Islet of Langerhans (tissue), 1 donor: ENCODE results near the gene BRPF3.

Experiments
- FAIRE-seq: peaks from one replicate; lab custom pipeline; 2011; peaks lifted over from hg19 to GRCh38; lab: Jason Lieb, UNC

BRPF3 gene

DNA sequence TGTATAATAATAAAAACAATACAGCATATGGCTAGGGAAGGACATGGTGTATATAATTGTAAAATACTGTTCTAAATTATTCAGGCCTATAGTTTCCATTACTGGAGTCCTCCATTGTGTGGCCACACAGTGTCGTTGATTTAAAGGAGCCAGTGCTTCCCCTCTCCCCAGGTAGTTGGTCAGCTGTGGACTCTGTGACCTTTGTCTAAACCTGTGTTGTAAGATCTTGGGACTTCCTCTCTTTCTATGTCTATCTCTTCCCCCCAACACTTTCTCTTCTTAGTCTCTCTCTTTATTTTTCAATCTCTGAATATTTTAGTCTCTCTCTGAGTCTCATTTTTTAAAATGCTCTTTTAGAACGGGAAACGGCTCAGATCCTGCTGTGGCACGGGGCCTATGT, 35.6 kb downstream of the BRPF3 start:
- FAIRE-seq: no peak

DNA sequence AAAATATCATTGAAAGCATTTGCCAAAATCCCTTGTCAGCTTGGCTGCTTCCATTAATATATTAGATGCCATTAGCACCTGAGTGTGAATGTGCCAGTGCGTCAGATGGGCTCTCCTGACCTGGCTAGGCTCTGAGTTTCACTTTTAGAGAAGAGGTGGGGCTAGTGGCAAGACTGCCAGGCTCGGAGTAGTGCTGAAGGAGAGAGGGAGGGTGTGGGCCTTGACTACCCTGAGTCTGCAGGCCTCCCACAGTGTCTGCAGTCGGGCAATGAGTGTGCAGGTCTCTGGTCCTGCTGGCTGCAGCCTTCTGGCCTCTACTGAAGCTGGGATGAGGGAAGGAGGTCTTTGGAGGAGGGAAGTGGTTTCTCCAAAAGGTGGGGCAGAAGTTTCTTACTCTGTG, 38.8 kb downstream of the BRPF3 start:
- no peak for FAIRE-seq

DNA sequence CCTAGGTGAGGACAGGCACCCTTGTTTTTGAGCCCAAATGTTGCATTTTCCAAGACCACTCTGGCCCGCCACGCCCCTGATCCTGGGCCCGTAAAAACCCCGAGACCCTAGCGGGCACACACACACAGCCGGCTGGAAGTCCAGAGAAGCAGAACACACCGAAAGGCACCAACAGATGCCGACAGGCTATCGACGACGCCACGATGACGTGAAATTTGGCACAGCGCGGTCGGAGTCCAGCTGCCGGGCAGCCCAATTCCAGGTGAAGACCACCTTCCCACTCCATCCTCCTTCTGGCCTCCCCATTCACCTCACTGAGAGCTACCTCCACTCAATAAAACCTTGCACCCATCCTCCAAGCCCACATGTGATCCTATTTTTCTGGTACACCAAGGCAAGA, 39.3 kb downstream of the BRPF3 start:
- no peak for FAIRE-seq

DNA sequence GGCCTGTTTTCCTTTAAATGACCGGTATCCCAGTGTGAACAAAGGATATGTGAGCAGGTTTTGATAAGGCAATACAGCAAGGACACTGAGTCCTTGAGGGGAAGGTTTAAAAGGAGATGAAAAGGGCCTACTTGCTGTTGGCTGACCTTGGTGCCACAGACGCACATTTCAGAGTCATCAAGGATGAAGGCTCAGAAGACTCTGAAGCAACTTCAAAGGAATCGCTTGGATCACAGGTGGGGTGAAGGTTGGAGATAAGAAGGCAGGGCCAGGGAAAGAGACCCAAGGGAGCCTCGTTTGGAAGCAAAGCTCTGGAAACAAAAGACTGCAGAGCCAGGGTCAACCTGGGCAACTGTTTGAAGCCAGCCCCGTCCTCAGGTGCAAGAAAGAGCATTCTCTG, 43.2 kb downstream of the BRPF3 start:
- FAIRE-seq: no peak

DNA sequence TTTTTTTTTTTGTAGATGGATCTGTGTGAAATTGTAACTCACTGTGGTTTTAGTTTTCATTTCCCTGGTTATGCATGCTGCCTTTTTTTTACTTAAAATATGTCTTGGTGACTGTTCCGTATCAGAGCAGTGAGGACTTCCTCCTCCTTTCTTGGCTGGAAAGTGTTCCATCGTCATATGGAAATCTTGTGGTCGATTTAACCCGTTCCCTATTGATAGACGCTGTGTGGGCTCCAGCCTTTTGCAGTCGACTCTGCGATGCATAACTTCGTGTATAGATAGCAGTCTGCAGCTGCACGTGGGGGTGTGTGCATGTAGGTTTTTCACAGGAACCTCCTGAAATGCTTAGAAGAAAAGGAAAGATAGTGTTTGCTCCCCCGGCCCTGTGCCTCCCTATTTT, 45.2 kb downstream of the BRPF3 start:
- FAIRE-seq: no peak

DNA sequence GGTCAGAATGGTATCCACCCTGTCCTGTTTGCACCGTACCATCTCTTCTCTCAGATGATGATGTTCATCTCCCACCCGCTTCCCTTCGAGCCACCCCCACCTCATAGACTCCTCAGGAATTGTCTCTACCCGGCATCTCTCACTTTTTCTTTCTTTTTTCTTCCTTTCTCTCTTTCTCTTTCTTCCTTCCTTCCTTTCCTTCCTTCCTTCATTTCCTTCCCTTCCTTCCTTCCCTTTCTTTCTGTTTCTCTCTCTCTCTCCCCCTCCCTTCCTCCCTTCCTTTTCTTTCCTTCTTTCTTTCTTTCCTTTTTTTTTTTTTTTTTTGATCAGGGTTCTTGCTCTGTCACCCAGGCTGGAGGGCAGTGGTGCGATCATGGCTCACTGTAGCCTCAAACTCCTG, 45.6 kb downstream of the BRPF3 start:
- FAIRE-seq: no peak

DNA sequence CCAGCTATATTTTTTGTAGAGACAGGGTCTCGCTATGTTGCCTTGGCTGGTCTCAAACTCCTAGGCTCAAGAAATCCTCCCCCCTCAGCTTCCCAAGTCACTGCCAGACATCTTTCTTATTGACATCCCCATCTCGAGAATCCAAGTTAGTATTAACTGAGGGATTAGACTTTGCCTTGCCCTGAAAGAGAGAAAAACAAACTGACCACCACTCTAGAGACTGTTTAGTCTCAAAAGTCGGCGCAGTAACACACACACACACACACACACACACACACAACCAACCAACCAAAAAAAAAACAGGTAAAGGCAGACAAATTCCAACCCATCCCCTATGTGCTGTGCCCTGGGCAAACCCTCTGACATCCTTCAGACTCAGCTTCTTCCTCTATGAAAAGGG, 46.1 kb downstream of the BRPF3 start:
- no peak for FAIRE-seq

DNA sequence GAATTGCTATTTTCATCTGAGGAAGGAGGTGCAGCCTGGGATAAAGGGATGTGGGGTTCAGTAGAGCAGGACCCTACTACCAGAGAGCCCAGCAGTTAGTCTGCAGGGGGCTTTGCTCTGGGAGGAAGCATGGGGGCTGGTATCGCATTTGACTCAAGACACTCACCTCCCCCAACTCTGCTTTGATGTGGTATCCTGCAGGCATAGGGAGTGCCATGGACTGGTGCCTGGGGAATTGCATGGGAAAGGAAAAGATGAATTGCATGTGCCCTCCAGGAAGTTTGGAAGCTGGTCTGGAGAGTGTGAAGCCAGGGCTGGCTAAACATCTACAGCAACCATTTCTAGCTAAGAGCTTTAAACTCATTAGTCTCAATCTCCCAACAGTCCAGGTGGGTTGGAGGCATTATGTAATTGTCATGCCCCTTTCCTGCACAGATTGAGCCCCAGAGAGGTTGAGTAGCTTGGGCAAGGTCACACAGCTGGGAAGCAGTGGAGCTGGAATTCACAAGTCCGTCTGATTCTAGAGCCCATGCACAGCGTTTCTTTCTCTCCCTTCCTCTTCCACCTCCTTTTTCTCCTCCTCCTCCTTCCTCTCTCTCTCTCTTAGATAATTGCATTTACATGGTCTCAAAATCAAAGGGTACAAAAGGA, 47.1 kb downstream of the BRPF3 start:
- FAIRE-seq: no peak

DNA sequence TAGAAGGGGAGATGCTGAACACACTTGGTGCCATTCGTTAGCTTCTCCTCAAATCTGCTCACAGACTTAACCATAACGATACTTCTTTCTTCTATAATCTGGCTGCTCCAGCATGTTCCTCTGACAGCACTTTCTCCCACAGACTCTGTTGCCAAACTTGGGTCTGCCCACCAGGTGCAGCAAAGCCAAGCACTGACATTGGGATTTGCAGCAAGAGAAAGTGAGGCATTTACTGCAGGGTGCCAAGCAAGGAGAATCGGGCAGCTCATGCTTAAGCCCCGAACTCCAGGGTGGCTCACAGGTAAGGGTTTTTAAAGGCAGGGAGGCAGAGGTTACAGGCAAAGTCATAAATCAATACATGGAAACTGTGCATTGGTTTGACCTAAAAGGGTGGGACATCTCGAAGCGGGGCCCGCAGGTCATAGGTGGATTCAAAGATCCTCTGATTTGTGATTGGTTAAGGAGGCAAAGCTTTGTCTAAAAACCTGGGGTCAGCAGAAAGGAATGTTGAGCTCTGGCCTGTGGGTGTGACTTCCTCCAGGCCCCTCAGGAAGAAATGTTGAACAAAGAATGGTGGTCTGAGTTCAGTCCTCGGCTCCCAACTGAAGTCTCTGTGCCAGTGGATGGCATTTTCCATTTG, 48.2 kb downstream of the BRPF3 start:
- no peak for FAIRE-seq

DNA sequence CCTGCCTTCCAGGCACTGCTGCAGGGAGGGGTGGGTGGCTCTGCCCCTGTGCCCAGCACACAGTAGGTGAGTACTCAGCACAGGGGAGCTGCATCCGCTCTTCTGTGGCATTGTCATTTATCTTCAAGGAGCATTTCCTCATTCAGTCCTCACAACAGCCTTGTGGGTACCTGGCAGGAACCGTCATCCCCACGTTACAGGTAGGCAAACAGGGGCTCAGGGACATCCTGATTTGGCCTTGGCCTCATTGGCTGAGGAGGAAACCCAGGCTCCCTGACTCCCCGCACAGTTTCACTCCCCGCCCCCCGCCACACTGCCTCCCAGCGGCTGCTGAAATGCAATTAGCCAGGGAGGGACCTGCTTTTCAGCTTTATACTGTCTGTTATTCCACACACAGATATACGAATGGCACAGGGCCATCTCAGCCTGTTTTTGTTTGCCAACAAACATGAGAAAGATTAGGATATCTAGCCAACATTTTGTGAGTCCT, 49.1 kb downstream of the BRPF3 start:
- FAIRE-seq: no peak

DNA sequence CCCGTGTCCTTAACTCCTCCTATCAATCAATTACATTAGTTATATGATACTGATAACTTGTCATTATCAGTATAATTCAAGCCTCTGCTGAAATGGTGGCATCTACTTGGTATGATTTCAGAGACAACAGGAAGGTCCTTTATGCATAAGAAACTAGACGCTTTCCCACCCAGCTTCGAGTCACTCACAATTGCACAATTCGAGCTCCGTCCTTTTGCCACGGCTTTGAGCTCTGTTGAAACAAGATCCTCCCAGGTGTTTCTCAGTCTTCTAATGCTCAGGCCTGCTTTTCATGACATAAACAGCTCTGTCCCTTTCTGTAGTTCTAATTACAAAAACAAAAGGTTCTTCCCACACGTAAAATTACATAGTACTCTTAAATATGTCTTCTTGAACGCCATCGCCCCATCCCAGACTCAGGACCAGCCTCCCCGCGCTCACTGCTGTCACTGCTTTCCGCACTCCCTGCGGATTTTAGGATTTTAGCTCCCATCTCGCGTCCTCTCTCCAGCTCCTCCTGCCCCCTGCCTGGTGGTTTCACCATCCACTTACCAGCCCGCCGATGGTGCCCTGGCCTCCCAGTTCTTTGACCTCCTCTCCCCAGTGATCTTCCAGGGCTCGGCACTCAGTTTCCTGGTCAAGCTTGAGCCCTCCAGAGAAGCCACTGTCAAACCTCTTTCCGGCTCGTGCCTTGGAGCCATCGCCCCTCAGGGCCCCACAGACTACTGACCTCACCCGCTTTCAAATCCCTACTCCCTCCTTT, 50.1 kb downstream of the BRPF3 start:
- no peak for FAIRE-seq

DNA sequence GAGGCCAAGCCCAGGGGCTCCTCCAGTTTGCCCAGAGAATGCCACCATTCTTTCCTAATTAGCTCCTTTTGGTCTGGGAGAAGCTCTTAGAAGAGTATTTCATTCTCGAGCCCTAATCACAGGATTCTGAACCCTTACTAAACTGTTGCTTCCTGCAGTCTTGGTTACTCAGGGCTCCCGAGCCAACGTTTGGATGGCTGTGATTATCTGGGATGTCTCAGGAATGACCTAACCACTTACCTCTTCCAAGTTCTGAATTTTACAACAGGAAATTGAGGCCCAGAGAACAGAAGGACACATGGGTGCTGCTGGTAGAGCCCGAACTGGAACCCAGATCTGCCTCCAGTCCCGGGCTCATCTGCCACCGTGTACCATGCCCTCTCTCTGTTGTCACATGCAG, 51.1 kb downstream of the BRPF3 start:
- no peak for FAIRE-seq

DNA sequence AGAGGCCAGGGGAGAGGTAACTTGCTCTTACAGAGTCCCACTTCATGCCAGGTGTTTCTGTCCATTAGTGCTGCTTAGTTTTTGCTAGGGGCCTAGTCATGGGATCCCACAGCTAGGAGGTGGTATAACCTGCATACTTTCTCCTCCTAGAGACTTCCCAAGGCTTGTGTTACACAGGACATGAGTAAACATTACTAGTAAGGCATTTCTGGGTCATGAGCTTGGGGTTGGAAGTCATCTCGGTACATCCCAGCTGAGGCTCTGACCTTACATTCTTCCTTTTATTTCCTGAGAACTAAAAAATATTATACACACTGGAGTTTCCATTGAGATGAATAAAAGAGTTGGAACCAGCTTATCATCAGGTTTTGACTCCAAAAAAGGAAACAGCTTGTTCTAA, 52.4 kb downstream of the BRPF3 start:
- FAIRE-seq: no peak

DNA sequence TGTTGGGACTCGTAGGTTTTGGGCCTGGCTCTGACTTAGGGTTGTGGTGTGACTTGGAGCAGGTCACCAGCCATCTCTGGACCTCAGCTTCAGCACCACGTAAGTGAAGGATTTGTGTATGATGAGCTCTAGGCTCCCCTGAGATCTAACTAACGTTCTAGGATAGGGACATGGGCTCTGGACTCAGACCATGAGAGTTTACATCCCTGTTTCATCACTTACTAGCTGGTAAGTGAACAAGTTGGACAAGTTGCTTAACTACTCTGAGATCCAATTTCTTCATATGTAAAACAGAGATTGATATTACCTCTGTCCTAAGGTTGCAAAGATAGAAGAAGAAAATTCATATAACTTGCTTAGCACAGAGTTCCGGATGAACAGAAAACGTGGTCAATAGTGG, 53.0 kb downstream of the BRPF3 start:
- FAIRE-seq: no peak

DNA sequence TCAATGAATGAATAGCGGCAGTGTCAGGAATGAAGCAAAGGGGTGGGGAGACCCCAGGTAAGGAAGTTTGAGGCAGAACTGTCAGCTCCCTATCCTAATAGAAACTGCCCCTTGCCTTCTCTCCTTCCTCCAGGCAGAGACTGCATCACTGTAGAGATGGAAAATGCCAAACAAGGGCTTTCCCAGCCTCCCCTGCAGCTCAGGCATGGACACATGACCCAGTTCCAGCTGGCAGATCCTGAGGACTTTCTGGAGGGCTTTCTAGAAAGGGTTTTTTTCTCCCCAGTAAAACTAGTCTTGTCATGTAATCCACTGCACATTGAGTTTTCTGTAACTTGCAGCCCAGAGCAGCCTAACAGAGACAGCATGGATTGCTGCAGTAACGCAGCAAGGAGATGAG, 55.5 kb downstream of the BRPF3 start:
- no peak for FAIRE-seq

DNA sequence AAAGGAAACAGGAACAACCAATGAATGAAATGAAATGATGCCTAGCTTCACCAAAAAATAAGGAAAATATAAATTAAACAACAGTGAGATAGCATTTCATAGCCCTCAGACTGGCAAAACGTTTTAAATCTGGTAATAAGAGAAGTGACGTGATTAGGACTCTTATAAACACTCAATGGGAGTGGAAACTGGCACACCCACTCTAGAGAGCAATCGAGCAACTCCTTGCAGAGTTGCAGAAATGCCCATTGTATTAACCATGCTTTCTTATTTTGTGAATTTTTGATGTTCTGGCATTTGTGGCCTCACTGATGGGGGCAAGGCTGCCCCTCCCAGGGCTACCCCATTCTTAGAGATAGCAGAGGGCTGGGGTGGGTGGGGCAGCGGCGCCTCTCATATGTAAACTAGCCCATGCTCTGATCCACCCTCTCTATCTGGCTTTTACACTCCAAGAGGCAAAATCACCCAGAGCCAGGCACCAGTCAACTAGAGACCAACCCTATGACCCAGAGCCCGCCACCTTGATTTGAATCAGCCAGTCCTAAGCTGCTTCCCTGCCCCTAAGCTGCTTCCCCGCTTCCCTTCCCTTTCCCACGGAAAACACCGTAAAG, 67.0 kb downstream of the BRPF3 start:
- FAIRE-seq: no peak

DNA sequence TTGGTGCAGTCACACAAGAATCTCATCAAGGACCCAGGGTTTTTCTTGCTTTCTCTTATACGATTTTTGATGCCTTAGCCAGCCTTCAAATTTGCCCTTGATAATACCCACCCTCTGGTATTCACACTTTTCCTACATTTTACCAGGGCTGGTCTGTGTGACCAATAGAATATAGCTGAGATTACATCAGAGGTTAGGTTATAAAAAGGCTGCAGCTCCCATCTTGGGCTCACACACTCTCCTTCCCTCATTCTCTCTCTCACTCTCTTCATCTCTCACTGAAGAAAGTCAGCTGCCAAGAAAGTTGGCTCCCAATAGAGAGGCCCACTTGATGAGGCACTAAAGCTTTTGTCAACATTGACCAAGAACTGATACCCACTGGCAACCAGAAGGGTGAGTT, 69.2 kb downstream of the BRPF3 start:
- FAIRE-seq: no peak

DNA sequence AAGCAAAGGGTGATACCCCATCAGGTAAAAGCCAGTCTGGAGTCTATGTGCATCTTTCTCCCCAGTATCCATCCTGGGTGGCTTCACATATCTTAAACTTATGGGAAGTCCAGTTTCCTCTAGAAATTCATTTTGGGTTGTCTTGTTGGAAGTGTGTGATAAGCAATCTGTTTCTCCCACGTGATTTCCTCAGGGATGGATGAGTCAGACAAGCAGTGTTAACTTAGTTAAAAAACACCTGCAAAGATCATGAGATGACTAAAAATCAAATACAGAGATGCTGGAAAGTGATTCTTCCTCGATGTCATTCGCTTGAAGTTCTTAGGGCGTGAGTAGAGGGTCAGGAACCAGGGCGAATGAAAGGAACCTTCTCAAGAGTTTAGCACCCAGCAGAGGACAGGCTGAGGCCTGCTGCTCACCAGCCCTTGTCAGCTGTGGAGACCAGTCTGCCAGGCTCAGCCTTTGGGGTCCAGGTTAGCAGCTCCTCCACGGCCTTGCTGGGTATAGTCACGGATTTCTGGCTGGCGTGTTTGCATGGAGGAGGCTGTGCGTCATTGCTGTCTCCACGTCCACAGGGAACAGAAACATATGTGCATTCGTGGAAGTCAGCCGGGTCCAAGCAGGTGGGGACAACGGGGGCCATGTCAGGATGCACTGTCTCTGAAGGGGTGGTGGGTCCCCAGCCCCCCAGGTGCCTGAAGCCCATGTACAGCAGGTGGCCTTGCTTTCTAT, 70.5 kb downstream of the BRPF3 start:
- no peak for FAIRE-seq

DNA sequence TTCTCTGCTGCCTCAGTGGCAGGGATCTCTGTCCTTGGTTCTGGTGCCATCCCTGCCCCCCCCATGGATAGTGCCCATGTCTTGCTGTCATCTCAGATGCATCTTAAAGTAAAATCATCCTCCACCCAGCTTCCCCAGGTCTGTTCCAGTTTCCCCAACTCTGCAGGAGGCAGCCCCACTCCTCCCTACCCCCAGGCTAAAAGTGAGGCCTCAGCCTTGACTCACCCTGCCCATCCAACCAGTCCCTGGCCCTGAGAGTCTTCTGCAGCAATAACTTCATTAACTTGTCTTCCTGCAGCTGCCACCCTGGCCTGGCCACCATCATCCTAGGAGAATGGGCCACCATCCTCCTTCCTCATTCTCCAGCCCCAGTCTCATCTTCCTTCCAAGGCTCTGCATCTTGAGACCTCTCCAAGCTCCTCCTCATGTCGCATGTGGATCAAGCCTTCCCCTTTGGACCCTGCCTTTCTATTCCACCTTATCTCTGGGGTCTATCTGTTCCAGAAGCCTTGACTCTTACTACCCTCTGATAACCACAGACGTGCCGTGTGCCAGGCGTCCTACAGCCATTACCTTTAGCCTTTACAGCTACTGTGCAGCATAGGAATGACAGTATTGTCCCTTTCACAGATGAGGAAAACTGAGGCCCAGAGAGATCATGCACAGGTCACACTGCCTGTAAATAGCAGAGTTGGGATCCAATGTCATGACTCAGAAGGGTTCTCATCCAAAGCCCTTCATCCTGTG, 71.4 kb downstream of the BRPF3 start:
- FAIRE-seq: no peak

DNA sequence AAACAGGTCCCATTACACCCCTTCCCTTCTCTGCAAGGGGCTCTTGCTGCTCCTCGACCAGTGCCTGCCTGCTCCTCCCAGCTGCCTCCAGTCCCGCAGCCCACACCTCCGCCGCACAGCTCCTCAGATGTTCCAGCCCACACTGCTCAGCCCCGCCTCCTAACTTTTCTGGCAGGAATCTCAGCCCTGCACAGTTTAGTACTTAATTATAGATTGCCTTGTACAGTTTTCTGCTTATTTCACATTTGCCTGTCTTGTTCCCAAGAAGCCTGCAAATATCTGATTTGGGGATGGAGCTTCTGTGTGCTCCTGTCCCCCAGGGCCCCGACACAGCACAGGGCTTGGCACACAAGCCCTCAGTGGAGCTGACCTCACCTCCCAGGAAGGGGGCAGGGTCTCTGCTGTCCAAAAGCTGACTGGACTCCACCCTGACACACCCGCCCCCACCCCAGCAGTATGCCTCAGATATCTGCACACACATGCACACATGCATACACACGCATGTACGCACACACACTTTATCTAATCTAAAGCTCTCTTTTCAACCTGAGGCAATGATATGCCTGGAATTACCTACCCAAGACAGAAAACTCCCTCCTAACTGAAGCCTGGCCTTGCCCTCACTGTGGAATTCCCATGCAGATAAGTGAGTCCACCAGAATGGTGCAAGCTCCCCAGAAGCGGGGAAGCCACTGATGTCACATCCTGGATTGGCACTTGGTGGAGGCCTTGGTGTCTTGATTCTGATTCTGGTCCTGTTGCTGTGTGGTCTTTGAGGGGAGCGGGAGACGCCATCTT, 72.1 kb downstream of the BRPF3 start:
- no peak for FAIRE-seq
